HepG2 (cell line): ENCODE data around the gene ARHGAP21. TPM values are rescaled to one million over a fixed set of nuclear protein-coding genes. Genes with fewer than 3 reads are reported as not detected.

Source experiments
- ATAD3A ChIP-seq: sonication (generic); formaldehyde crosslinking; IDR thresholded peaks from 2 replicates; pipeline ENCODE4 v1.4.0; 2020; ENCODE audit warnings: missing genetic modification reagents
- CHCHD3 ChIP-seq: sonication (generic); formaldehyde crosslinking; IDR thresholded peaks from 2 replicates; pipeline ENCODE4 v1.8.0; 2022; ENCODE audit warnings: mild to moderate bottlenecking, missing genetic modification reagents, moderate library complexity
- ERF ChIP-seq: IDR thresholded peaks from 2 replicates; pipeline ENCODE4 v1.6.1; 2018; ENCODE audit warnings: missing biosample characterization, missing genetic modification reagents
- FOXA1 ChIP-seq, 2 experiments: fragments of 450-650 bp in 1 of 2; sonication (generic) in 1 of 2; formaldehyde crosslinking in 1 of 2; IDR thresholded peaks; 2 replicates each; pipeline versions ENCODE4 v1.4.0 to v1.6.1; 2016 to 2020; ENCODE audit warnings: missing genetic modification reagents in 1 of 2
- FOXK1 ChIP-seq: sonication (generic); formaldehyde crosslinking; IDR thresholded peaks from 2 replicates; pipeline ENCODE4 v1.4.0; 2020; ENCODE audit warnings: low read depth, missing genetic modification reagents, borderline replicate concordance
- MZF1 ChIP-seq: sonication (generic); formaldehyde crosslinking; IDR thresholded peaks from 2 replicates; pipeline ENCODE4 v1.8.1; 2023; ENCODE audit warnings: mild to moderate bottlenecking, missing genetic modification reagents, borderline replicate concordance
- RAD21 ChIP-seq: fragments of 450-650 bp; formaldehyde crosslinking; IDR thresholded peaks from 2 replicates; pipeline ENCODE4 v1.5.0; 2020; ENCODE audit warnings: mild to moderate bottlenecking
- RELA ChIP-seq: sonication (generic); formaldehyde crosslinking; IDR thresholded peaks from 2 replicates; pipeline ENCODE4 v1.4.0; 2020; ENCODE audit warnings: missing genetic modification reagents
- SOX5 ChIP-seq: IDR thresholded peaks from 2 replicates; pipeline ENCODE4 v1.6.1; 2016; ENCODE audit warnings: borderline replicate concordance
- TOE1 ChIP-seq: sonication (generic); formaldehyde crosslinking; IDR thresholded peaks from 2 replicates; pipeline ENCODE4 v1.4.0; 2020; ENCODE audit warnings: mild to moderate bottlenecking, missing genetic modification reagents
- ZBTB1 ChIP-seq: sonication (generic); formaldehyde crosslinking; IDR thresholded peaks from 2 replicates; pipeline ENCODE4 v1.4.0; 2020; ENCODE audit warnings: missing genetic modification reagents, borderline replicate concordance
- ZBTB42 ChIP-seq: sonication (generic); formaldehyde crosslinking; IDR thresholded peaks from 2 replicates; pipeline ENCODE4 v1.5.0; 2020; ENCODE audit warnings: mild to moderate bottlenecking, missing genetic modification reagents
- ZBTB7B ChIP-seq: sonication (generic); formaldehyde crosslinking; IDR thresholded peaks from 2 replicates; pipeline ENCODE4 v1.4.0; 2020; ENCODE audit warnings: missing genetic modification reagents
- ZC3H13 ChIP-seq: sonication (generic); formaldehyde crosslinking; IDR thresholded peaks from 2 replicates; pipeline ENCODE4 v1.8.1; 2023; ENCODE audit warnings: mild to moderate bottlenecking, missing genetic modification reagents, moderate library complexity
- ZNF124 ChIP-seq: sonication (generic); formaldehyde crosslinking; IDR thresholded peaks from 2 replicates; pipeline ENCODE4 v1.4.0; 2020; ENCODE audit warnings: missing genetic modification reagents
- polyA plus RNA-seq, 8 experiments: library from polyadenylated mRNA; depleted of rRNA in 3 of 8; stranded (reverse) in 7 of 8; unstranded in 1 of 8; fragments of >200 nt; fragmentation: Illumina TruSeq in 4 of 8; extraction: Trizol in 4 of 8; gene quantifications; 2 replicates each; pipeline versions ENCODE4 v1.2.1 to v1.2.3, GENCODE V29; 2011 to 2016; ENCODE audit warnings: low read depth in 4 of 8, missing spikeins in 1 of 8, mixed read lengths in 1 of 8; ENCODE audit not compliant: insufficient read depth in 1 of 8
- total RNA-seq, 5 experiments: library from RNA; depleted of rRNA; stranded (reverse); fragments of >200 nt; fragmentation: Illumina TruSeq; extraction: Trizol; gene quantifications; 2 replicates each; pipeline ENCODE4 v1.2.3, GENCODE V29; 2016; ENCODE audit warnings: low read depth in 1 of 5
- TF ChIP-seq, protein P1 (sequence below): IDR thresholded peaks from 2 replicates; pipeline ENCODE4 v1.6.1; 2016; ENCODE audit warnings: low read depth, missing genetic modification reagents, missing compliant biosample characterization
- TF ChIP-seq, protein P2 (sequence below): sonication (generic); formaldehyde crosslinking; IDR thresholded peaks from 2 replicates; pipeline ENCODE4 v1.4.0; 2020; ENCODE audit warnings: missing genetic modification reagents
- TF ChIP-seq, protein P3 (sequence below): sonication (generic); formaldehyde crosslinking; IDR thresholded peaks from 2 replicates; pipeline ENCODE4 v1.4.0; 2020; ENCODE audit warnings: missing genetic modification reagents
- TF ChIP-seq, protein P4 (sequence below): sonication (generic); formaldehyde crosslinking; IDR thresholded peaks from 2 replicates; pipeline ENCODE4 v1.5.0; 2020; ENCODE audit warnings: missing genetic modification reagents

The ARHGAP21 gene
- total and polyA plus RNA-seq, 2 of the 13 experiments (the other 11 are each of a cell fraction or from before 2014, with no cell fraction given) = 23.9 to 26.6 TPM

DNA sequence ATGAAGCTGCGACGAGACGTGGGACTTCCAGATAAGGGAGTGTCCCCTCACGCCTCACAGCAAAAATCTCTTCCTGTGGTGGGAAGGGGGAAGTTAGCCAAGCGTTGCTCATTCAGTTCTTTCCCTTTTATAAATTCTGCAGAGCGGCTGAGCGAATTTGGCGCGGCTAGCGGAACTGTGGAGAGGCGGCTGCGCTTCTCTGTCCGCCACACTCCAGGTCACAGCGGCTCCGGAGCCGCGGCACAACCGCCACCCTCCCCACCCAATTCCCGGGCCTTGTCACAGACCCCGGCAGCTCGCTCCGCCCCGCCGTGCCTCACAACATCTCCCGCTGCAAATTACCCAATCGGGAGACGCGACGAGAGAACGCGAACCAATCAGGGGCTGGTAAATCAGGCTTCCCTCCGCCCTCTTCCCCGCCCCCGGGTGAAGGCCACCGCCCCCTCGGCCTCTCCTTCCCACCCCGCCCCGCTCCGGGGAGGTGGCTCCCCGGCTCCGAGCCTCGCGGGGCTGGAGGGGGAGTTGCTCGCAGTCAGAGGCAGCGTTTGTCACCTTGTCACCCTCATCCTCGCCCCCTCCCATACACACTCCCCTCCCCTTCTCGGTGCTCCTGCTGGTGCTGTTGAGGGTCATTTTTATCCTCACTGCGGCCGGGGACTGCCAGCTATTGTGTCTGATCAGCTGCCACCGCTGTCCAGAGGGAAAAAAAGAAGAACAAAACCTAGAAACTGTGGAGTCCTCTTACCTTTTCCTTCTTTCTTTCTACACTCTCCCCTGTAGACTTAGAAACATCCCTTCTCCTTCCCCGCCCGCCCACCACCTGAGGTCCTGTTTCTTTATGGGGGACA, 918 bp upstream of the ARHGAP21 start (continued):
- no peak for TF ChIP-seq RAD21
- TF ChIP-seq FOXA1 (IDR thresholded peaks at IDR 0.05) = no peak
- TF ChIP-seq FOXA1 (CRISPR knock-in tag; IDR thresholded peaks at IDR 0.05) = no peak
- no peak; the same call in 1 of the 2 replicates for TF ChIP-seq ZC3H13 (CRISPR knock-in tag)
- TF ChIP-seq, protein P1, sequence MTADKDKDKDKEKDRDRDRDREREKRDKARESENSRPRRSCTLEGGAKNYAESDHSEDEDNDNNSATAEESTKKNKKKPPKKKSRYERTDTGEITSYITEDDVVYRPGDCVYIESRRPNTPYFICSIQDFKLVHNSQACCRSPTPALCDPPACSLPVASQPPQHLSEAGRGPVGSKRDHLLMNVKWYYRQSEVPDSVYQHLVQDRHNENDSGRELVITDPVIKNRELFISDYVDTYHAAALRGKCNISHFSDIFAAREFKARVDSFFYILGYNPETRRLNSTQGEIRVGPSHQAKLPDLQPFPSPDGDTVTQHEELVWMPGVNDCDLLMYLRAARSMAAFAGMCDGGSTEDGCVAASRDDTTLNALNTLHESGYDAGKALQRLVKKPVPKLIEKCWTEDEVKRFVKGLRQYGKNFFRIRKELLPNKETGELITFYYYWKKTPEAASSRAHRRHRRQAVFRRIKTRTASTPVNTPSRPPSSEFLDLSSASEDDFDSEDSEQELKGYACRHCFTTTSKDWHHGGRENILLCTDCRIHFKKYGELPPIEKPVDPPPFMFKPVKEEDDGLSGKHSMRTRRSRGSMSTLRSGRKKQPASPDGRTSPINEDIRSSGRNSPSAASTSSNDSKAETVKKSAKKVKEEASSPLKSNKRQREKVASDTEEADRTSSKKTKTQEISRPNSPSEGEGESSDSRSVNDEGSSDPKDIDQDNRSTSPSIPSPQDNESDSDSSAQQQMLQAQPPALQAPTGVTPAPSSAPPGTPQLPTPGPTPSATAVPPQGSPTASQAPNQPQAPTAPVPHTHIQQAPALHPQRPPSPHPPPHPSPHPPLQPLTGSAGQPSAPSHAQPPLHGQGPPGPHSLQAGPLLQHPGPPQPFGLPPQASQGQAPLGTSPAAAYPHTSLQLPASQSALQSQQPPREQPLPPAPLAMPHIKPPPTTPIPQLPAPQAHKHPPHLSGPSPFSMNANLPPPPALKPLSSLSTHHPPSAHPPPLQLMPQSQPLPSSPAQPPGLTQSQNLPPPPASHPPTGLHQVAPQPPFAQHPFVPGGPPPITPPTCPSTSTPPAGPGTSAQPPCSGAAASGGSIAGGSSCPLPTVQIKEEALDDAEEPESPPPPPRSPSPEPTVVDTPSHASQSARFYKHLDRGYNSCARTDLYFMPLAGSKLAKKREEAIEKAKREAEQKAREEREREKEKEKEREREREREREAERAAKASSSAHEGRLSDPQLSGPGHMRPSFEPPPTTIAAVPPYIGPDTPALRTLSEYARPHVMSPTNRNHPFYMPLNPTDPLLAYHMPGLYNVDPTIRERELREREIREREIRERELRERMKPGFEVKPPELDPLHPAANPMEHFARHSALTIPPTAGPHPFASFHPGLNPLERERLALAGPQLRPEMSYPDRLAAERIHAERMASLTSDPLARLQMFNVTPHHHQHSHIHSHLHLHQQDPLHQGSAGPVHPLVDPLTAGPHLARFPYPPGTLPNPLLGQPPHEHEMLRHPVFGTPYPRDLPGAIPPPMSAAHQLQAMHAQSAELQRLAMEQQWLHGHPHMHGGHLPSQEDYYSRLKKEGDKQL (CRISPR knock-in tag) = no peak
- TF ChIP-seq ATAD3A (CRISPR knock-in tag) = no peak
- no peak for TF ChIP-seq MZF1
- TF ChIP-seq RELA = no peak
- no peak for TF ChIP-seq ERF
- TF ChIP-seq ZBTB42 (CRISPR knock-in tag) = no peak
- TF ChIP-seq, protein P2, sequence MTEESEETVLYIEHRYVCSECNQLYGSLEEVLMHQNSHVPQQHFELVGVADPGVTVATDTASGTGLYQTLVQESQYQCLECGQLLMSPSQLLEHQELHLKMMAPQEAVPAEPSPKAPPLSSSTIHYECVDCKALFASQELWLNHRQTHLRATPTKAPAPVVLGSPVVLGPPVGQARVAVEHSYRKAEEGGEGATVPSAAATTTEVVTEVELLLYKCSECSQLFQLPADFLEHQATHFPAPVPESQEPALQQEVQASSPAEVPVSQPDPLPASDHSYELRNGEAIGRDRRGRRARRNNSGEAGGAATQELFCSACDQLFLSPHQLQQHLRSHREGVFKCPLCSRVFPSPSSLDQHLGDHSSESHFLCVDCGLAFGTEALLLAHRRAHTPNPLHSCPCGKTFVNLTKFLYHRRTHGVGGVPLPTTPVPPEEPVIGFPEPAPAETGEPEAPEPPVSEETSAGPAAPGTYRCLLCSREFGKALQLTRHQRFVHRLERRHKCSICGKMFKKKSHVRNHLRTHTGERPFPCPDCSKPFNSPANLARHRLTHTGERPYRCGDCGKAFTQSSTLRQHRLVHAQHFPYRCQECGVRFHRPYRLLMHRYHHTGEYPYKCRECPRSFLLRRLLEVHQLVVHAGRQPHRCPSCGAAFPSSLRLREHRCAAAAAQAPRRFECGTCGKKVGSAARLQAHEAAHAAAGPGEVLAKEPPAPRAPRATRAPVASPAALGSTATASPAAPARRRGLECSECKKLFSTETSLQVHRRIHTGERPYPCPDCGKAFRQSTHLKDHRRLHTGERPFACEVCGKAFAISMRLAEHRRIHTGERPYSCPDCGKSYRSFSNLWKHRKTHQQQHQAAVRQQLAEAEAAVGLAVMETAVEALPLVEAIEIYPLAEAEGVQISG (CRISPR knock-in tag) = peak; percentile 26
- TF ChIP-seq, protein P3, sequence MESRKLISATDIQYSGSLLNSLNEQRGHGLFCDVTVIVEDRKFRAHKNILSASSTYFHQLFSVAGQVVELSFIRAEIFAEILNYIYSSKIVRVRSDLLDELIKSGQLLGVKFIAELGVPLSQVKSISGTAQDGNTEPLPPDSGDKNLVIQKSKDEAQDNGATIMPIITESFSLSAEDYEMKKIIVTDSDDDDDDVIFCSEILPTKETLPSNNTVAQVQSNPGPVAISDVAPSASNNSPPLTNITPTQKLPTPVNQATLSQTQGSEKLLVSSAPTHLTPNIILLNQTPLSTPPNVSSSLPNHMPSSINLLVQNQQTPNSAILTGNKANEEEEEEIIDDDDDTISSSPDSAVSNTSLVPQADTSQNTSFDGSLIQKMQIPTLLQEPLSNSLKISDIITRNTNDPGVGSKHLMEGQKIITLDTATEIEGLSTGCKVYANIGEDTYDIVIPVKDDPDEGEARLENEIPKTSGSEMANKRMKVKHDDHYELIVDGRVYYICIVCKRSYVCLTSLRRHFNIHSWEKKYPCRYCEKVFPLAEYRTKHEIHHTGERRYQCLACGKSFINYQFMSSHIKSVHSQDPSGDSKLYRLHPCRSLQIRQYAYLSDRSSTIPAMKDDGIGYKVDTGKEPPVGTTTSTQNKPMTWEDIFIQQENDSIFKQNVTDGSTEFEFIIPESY = no peak
- TF ChIP-seq ZNF124 (CRISPR knock-in tag) = no peak
- peak; percentile 51; the same call in 1 of the 2 replicates for TF ChIP-seq ZBTB7B (CRISPR knock-in tag)
- TF ChIP-seq TOE1 (CRISPR knock-in tag) = no peak
- TF ChIP-seq, protein P4, sequence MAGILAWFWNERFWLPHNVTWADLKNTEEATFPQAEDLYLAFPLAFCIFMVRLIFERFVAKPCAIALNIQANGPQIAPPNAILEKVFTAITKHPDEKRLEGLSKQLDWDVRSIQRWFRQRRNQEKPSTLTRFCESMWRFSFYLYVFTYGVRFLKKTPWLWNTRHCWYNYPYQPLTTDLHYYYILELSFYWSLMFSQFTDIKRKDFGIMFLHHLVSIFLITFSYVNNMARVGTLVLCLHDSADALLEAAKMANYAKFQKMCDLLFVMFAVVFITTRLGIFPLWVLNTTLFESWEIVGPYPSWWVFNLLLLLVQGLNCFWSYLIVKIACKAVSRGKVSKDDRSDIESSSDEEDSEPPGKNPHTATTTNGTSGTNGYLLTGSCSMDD (CRISPR knock-in tag) = no peak
- peak; percentile 63; the same call in 1 of the 2 replicates for TF ChIP-seq FOXK1 (CRISPR knock-in tag)
- TF ChIP-seq ZBTB1 (CRISPR knock-in tag) = no peak
- TF ChIP-seq SOX5 = no peak
- no peak for TF ChIP-seq CHCHD3 (CRISPR knock-in tag)
